ENCODE measurements around the gene PTPRG. TPM values are rescaled to one million over a fixed set of nuclear protein-coding genes. Genes with fewer than 3 reads are reported as not detected.

The PTPRG gene
- total RNA-seq, 1 donor from 2014 or later = 4.2 TPM

- no peak overlapping the region for H3K4me3 Mint-ChIP-seq
Observed at GRCh38 chr3:61765157-61765876, 203.9 kb downstream of the PTPRG start.

GRCh38 chr3:61768284-61769037 lies 207.1 kb downstream of the PTPRG start:
- Mint-ChIP-seq H3K4me1 (no peaks in the 10 kb centered on the region), H3K27me3 (no peaks in the 10 kb centered on the region), H3K36me3 (ENCODE audit: low read depth) (no peaks in the 10 kb centered on the region), H3K9me3 (no peaks in the 10 kb centered on the region), H3K4me3 (no peak overlapping the region), H3K27ac (no peak overlapping the region)
- intact Hi-C loops (cut with micrococcal nuclease) = no loop called here
- DNase-seq = no peak

More at GRCh38 chr3:61765157-61765876, 203.9 kb downstream of the PTPRG start:
- H3K27me3 Mint-ChIP-seq = no peaks in the 10 kb centered on the region
- intact Hi-C loops (cut with micrococcal nuclease) = no loop called here
- H3K36me3 Mint-ChIP-seq (ENCODE audit: low read depth) = no peaks in the 10 kb centered on the region
- DNase-seq = no peak
- H3K4me1 Mint-ChIP-seq = no peaks in the 10 kb centered on the region
- no peak overlapping the region for H3K27ac Mint-ChIP-seq
- H3K9me3 Mint-ChIP-seq = no peaks in the 10 kb centered on the region

- Mint-ChIP-seq H3K27ac (no peak overlapping the region), H3K36me3 (ENCODE audit: low read depth) (no peaks in the 10 kb centered on the region), H3K9me3 (no peaks in the 10 kb centered on the region), H3K4me1 (no peaks in the 10 kb centered on the region), H3K4me3 (no peak overlapping the region), H3K27me3 (no peaks in the 10 kb centered on the region)
- DNase-seq = no peak
- intact Hi-C loops (cut with micrococcal nuclease) = no loop called here
Observed at GRCh38 chr3:61769266-61769990, 208.1 kb downstream of the PTPRG start.

GRCh38 chr3:61771976-61772375 lies 210.6 kb downstream of the PTPRG start:
- no peak overlapping the region for H3K4me3 Mint-ChIP-seq
- H3K27me3 Mint-ChIP-seq = no peaks in the 10 kb centered on the region
- no peak for DNase-seq
- intact Hi-C loops (cut with micrococcal nuclease) = no loop called here
- H3K4me1 Mint-ChIP-seq = no peaks in the 10 kb centered on the region
- H3K27ac Mint-ChIP-seq = no peak overlapping the region
- no peaks in the 10 kb centered on the region for H3K9me3 Mint-ChIP-seq
- no peaks in the 10 kb centered on the region for H3K36me3 Mint-ChIP-seq (ENCODE audit: low read depth)

DNA sequence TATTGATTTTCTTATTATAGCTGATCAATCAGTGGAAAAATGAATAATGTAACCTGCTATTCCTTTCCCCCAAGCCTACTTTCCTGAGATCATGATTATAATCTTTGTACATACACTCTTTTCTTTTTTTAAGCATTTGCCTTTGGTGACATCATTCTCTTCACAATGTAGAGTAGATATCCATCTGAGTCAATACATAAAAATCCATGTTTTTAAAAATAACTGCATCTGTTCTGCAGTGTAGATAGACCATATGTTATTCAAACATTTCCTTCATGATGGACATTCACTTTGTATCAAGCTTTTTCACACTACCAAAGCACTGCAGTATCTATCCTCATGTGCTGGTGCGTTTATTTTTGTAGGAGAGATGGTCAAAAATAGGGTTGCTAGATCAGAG lies 211.1 kb downstream of the PTPRG start:
- no peaks in the 10 kb centered on the region for H3K9me3 Mint-ChIP-seq
- intact Hi-C loops (cut with micrococcal nuclease) = no loop called here
- no peak for DNase-seq
- no peak overlapping the region for H3K27ac Mint-ChIP-seq
- H3K27me3 Mint-ChIP-seq = no peaks in the 10 kb centered on the region
- no peaks in the 10 kb centered on the region for H3K4me1 Mint-ChIP-seq
- no peak overlapping the region for H3K4me3 Mint-ChIP-seq
- no peaks in the 10 kb centered on the region for H3K36me3 Mint-ChIP-seq (ENCODE audit: low read depth)

- H3K27me3 Mint-ChIP-seq = no peaks in the 10 kb centered on the region
- no peak overlapping the region for H3K27ac Mint-ChIP-seq
- H3K4me1 Mint-ChIP-seq = no peaks in the 10 kb centered on the region
- H3K9me3 Mint-ChIP-seq = no peaks in the 10 kb centered on the region
- no peaks in the 10 kb centered on the region for H3K36me3 Mint-ChIP-seq (ENCODE audit: low read depth)
- DNase-seq = no peak
- H3K4me3 Mint-ChIP-seq = no peak overlapping the region
- intact Hi-C loops (cut with micrococcal nuclease) = no loop called here
Observed at GRCh38 chr3:61774279-61774890, 213.0 kb downstream of the PTPRG start.

- Mint-ChIP-seq H3K27ac (no peak overlapping the region), H3K4me1 (no peaks in the 10 kb centered on the region), H3K27me3 (no peaks in the 10 kb centered on the region), H3K36me3 (ENCODE audit: low read depth) (no peaks in the 10 kb centered on the region), H3K4me3 (no peak overlapping the region), H3K9me3 (no peaks in the 10 kb centered on the region)
- DNase-seq = no peak
- intact Hi-C loops (cut with micrococcal nuclease) = no loop called here
Observed at GRCh38 chr3:61776390-61776789, 215.0 kb downstream of the PTPRG start.

DNA sequence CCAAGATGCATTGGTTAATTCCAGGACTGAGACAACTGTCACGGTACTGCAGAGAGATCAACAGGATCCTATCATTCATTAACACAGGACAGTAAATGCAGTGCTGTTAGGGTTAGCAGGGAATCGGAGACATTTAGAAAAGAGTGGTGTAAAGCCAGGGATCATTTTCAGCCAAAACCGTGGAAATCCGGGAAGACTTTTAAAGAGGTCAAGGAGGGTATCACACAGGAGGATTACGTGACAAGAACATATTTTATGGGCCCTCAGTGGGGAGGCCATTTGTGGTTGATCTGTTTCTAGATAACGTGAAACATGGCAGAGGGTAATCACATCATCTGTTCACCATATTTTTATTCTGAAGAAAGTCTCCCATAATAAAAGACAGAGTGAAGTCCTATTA lies 216.1 kb downstream of the PTPRG start:
- Mint-ChIP-seq H3K27me3 (no peaks in the 10 kb centered on the region), H3K4me3 (no peak overlapping the region), H3K27ac (no peak overlapping the region), H3K9me3 (no peaks in the 10 kb centered on the region), H3K4me1 (no peaks in the 10 kb centered on the region), H3K36me3 (ENCODE audit: low read depth) (no peaks in the 10 kb centered on the region)
- intact Hi-C loops (cut with micrococcal nuclease) = no loop called here
- DNase-seq = no peak

- Mint-ChIP-seq H3K36me3 (ENCODE audit: low read depth) (no peaks in the 10 kb centered on the region), H3K9me3 (no peaks in the 10 kb centered on the region), H3K27me3 (no peaks in the 10 kb centered on the region), H3K27ac (no peak overlapping the region), H3K4me1 (no peaks in the 10 kb centered on the region), H3K4me3 (no peak overlapping the region)
- no peak for DNase-seq
- intact Hi-C loops (cut with micrococcal nuclease) = no loop called here
Observed at GRCh38 chr3:61778095-61778494, 216.7 kb downstream of the PTPRG start.

DNA sequence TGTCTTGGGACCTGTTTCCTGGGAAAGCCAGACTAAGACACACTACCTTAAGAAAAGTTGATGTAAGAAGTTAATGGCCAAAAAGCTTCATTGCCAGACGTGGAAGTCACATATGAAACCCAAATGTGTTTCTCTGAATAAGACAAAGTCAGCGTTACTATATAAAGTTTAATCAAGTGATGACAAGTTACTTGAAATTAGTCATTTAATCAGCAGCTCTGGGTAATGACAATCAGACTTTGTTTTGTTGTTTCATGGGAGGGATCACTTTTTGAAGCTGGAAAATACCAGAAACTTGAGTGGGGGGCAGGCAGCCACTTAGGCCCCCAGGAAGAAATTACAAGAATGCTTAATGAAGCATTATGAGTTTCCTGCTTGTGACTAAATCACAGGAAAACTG lies 218.6 kb downstream of the PTPRG start:
- Mint-ChIP-seq H3K36me3 (ENCODE audit: low read depth) (no peaks in the 10 kb centered on the region), H3K27me3 (no peaks in the 10 kb centered on the region), H3K9me3 (peaks cover 3% of the 10 kb centered on the region)

DNA sequence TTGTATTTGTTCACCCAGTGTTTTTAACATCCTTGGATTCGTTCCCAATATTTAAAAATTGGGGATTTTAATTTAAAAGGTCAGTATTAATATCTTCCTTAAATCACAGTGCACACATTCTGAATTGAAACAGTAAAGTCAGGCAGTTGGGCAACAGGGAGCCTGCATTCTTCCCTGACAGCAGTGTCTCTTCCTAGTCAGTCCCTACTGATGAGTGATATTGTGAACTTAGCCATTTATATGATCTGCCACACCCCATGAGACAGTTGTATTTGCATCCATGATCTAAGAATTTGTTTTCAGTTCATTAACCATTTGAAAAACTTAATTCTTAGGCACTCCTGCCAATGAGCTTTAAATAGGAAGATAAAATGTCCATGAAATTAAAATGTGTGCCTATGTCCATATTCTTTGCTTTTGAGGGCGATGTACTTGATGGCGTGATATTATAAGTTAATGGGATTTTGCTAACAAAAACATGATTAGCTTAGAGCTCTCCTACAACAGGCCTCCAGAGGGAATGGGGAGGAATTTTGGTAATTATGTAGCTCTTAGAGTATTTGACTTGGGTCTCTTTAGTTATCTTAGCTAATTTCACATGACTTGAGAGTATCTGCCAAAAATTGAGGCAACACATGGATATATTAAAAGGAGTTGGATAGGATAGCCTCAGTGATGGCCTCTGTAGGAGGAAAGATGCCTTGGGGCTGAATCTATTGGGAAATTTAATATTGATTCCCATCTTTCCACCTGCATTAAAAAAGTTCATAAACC lies 219.3 kb downstream of the PTPRG start:
- Mint-ChIP-seq H3K27ac (no peak overlapping the region), H3K4me3 (no peak overlapping the region), H3K4me1 (peaks cover 2% of the 10 kb centered on the region), H3K9me3 (peaks cover 3% of the 10 kb centered on the region), H3K27me3 (no peaks in the 10 kb centered on the region), H3K36me3 (ENCODE audit: low read depth) (no peaks in the 10 kb centered on the region)
- no peak for DNase-seq
- intact Hi-C loops (cut with micrococcal nuclease) = no loop called here

More for the DNA sequence above, 218.6 kb downstream of the PTPRG start:
- intact Hi-C loops (cut with micrococcal nuclease) = no loop called here
- Mint-ChIP-seq H3K4me1 (peaks cover 2% of the 10 kb centered on the region), H3K4me3 (no peak overlapping the region), H3K27ac (no peak overlapping the region)
- no peak for DNase-seq

- H3K9me3 Mint-ChIP-seq = peaks cover 3% of the 10 kb centered on the region
- peaks cover 2% of the 10 kb centered on the region for H3K4me1 Mint-ChIP-seq
- no peaks in the 10 kb centered on the region for H3K27me3 Mint-ChIP-seq
- intact Hi-C loops (cut with micrococcal nuclease) = no loop called here
- no peak for DNase-seq
- H3K36me3 Mint-ChIP-seq (ENCODE audit: low read depth) = no peaks in the 10 kb centered on the region
- H3K27ac Mint-ChIP-seq = no peak overlapping the region
- H3K4me3 Mint-ChIP-seq = no peak overlapping the region
Observed at GRCh38 chr3:61783993-61784718, 222.8 kb downstream of the PTPRG start.

All from activated CD4-positive, alpha-beta T cell treated with anti-CD3 and anti-CD28 coated beads, Interleukin-2, amount 10 ng/mL, durations not matched to agents 24 days and 14 days (primary cell).